GM18502 (cell line): Measurements from ENCODE around the gene PTGES3L.

Experiments
- ATAC-seq: cut with Tn5 transposase; IDR thresholded peaks from one replicate; pipeline ENCODE4 v1.9.1; 2021; ENCODE audit warnings: mild to moderate bottlenecking; ENCODE audit not compliant: unreplicated experiment, poor library complexity

PTGES3L gene

GRCh38 chr17:42979511-42980273, at the start of gene PTGES3L:
PTGES3L (minus strand) TSS chr17:42980080; CDS start chr17:42980053, 27 bp downstream.
- ATAC-seq: peak; percentile 36

DNA sequence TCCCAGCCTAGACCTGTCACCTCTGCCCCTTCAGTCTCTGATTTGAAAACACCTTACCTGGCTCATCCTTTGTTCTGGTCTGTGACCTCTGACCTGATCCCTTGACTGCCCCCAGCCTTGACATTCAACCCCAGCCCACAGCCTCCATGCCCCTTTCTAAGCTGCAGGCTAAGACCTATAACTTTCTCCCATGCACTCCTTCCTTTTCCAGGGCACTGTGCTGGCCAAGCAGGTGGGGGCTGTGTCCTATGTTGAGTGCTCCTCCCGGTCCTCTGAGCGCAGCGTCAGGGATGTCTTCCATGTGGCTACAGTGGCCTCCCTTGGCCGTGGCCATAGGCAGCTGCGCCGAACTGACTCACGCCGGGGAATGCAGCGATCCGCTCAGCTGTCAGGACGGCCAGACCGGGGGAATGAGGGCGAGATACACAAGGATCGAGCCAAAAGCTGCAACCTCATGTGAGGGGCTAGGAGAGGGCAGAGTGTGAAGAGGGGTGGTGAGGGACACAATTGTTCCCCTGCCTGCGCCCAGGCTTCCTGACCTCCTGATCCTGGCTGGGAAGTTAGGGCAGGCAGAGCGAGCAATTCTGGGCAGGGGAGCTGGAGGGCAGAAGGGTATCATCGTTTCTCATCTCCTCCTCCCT, 48.5 kb upstream of the PTGES3L start:
- ATAC-seq: no peak

- no peak for ATAC-seq
Observed at GRCh38 chr17:43027091-43028032, 47.5 kb upstream of the PTGES3L start.

- ATAC-seq: no peak
Observed at GRCh38 chr17:43026595-43026994, 46.7 kb upstream of the PTGES3L start.

DNA sequence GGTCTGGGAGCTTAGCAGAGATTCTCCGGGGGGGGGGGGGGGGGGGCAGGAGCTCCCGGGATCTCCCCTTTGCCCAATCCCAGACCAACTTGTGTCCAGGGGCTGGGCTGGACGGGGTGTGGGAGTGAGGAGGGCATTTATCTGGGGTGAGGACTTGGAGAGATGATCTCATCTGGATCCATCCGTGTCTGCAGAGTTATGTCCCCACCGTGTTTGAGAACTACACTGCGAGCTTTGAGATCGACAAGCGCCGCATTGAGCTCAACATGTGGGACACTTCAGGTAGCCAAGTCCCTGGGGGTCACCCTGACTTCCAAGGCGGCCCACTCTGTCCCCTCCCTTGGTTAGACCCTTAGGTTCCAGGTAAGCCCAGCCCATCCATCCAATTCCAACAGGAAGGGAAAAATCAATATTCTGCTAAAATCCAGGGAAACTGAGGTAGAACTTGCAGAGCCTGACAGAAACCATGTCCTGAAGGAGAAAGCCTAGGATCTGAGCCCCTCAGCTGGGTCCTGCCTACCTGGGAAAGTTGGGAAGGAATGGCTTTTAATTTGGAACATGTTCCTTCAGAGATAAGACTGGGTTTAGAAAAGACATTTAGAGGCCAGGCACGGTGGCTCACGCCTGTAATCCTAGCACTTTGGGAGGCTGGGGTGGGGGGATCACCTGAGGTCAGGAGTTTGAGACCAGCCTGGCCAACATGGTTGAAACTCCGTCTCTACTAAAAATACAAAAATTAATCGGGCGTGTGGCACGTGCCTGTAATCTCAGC, 46.1 kb upstream of the PTGES3L start:
- ATAC-seq: no peak

- ATAC-seq: no peak
Observed at GRCh38 chr17:43025290-43025657, 45.4 kb upstream of the PTGES3L start.

DNA sequence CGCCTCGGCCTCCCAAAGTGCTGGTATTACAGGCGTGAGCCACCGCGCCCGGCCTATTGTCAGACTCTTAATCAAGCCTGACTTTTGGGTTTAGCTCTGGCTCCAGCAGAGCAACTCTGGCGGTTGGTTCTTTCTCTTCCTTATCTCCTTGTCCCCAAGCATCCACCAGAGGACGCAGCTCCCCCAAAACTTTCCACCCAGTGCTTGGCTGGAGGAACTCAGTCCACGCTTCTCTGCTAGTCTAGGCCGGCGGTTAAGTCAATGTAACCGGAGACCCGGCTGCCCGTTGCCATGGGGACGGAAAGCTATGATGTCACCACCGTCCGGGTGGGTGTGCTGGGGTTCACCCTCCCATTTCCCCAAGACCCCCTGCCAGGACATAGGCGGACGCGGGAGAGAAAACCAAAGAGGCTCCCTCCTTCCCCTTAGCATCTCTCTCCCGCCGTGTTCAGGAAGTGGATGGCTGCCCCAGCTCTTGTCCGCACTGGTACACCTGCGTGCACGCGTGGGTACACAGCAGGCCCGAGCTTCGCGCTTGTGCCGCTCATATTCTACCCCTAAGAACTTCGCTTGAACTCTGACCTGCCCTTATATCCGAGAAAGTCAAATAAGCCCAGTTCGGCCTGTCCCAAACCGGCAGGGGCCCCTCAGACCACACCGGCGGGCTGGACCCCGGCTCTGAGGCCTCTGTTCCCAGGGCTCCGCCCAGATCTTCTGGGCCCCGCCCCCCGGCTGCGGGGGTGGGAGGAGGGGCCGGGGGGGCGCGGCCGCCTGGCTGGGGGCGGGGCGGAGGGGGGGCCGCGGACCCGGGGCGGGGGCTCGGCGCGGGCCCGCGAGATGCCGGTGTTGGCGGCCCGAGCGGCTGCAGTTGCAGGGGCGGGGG, 44.8 kb upstream of the PTGES3L start, which contains the start of gene RND2:
TSS of gene RND2 (plus strand) at position 825 of the 883 bp plus-strand sequence. CDS start 117 bp downstream, outside the sequence.
- ATAC-seq: no peak

- ATAC-seq: peak; percentile 42
Observed at GRCh38 chr17:43021741-43022512, 42.0 kb upstream of the PTGES3L start, which contains the start of gene VAT1. VAT1 (minus strand) TSS chr17:43022385; CDS start chr17:43022322, 63 bp downstream.

DNA sequence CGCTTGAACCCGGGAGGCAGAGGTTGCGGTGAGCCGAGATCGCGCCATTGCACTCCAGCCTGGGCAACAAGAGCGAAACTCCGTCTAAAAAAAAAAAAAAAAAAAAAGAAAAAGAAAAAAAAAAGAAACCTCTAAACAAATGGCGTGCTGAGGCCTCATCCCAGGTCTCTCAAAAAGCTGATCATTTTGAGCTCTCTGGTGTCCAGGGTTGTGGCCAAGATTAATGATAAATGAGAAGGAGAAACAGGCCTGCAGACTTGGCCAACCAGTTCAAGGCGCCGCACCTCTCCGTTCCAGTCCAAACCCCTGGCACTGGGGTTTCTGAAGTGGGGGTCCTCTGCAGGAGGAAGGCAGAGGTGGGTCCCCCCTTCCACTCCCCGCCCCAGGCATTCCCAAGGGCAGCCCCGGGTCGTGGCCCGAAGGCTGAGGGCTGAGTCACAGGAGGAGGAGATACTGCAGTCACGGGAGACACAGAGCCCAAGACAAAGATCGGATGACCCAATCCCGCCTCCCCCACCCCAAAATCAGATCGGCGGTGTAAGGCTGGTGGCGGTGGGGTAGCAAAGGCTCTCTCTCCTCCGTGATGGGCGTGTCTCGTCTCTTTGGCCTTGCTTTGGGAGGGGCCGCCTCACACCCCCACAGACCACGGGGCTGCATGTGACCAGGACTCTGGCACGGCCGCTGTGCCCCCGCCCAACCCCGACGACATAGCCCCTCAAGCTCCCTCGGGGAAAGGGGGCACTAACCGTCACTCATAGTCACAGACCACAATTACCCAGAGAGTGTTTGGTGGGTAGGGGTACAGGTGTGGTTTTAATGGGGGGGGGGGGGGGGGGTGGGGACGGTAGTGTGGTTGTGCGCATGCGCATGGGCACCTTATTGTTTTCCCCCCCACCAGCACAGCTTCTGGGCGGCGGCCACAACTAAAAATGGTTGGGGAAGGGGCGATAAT, 41.2 kb upstream of the PTGES3L start:
- ATAC-seq: no peak

DNA sequence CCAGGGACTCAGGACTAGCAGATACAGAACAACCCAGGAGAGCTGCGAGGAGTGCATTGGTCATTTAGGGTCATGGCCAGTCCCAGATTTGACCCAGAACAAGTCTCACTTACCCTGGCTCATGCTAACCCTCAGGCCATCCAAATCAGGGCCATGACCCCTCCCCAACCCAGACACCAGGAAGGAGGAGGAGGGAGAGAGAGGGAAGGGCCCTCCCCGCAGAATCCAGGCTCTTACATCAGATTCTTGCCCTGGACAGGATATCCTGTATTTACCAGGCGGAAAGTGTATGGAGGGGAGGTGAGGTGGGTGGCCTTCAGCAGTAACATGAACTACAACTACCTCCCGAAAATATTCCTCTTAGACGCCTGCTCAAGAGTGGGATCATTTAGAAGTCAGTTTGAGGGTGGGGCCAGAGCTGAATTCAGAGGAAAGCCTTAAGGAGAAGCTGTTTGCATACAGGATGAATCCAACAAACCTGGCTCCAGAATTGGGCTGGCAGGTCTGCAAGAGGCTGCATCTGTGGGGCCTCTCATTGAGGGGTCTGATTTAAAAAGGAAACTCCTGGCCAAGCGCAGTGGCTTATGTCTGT, 40.2 kb upstream of the PTGES3L start:
- no peak for ATAC-seq

GRCh38 chr17:43019418-43019817, 39.5 kb upstream of the PTGES3L start:
- ATAC-seq: no peak

GRCh38 chr17:43018932-43019331, 39.1 kb upstream of the PTGES3L start:
- ATAC-seq: no peak

- no peak for ATAC-seq
Observed at GRCh38 chr17:43018008-43018853, 38.4 kb upstream of the PTGES3L start.

DNA sequence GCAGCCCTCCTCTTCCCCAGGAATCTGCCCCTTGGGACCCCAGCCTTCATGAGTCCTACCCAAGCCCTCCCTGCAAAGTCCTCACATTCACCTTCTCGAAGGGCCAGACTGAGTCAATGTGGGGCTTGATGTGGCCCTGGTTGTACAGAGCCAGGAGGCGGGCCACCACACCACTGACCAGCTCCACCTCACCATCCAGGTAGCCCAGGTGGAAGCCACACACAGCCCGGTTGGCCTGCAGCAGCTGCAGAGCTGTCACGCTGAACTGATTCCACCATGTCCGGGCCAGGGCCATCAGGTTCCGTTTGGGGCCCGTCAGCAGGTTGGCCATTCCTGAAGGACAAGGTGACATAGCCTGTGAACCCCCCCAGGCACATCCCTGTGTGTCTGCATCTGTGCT, 36.3 kb upstream of the PTGES3L start:
- ATAC-seq: no peak

DNA sequence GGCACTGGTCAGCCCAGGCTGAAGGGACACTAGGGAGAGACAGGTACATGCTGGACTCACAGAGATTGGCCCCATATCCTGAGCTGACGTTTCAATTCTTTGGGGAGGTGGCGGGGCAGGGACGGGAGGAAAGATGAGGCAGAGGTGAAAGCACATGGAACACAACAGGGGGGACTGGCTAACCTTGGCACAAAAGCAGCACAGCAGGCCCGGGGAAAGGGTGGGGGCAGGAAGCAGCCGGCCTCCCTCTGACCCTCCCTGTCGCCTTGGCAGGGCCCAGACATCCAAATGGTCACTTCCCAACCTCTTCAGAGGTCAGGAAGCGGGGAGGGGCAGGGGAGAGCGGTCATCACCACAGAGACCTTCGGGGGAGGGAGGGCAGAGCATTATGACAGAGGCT, 35.7 kb upstream of the PTGES3L start:
- ATAC-seq: no peak
